HG02571 (cell line): ENCODE results near the gene GPHA2.
"Not testable (repeated sequence)": the region's sequence is repeated elsewhere in the genome, so short reads cannot be mapped to it uniquely, and the experiment has no call there.

Experiments used
- ATAC-seq: cut with Tn5 transposase; IDR thresholded peaks from one replicate; pipeline ENCODE4 v1.9.1; 2021; ENCODE audit warnings: mild to moderate bottlenecking, moderate library complexity; ENCODE audit not compliant: unreplicated experiment

The GPHA2 gene

DNA sequence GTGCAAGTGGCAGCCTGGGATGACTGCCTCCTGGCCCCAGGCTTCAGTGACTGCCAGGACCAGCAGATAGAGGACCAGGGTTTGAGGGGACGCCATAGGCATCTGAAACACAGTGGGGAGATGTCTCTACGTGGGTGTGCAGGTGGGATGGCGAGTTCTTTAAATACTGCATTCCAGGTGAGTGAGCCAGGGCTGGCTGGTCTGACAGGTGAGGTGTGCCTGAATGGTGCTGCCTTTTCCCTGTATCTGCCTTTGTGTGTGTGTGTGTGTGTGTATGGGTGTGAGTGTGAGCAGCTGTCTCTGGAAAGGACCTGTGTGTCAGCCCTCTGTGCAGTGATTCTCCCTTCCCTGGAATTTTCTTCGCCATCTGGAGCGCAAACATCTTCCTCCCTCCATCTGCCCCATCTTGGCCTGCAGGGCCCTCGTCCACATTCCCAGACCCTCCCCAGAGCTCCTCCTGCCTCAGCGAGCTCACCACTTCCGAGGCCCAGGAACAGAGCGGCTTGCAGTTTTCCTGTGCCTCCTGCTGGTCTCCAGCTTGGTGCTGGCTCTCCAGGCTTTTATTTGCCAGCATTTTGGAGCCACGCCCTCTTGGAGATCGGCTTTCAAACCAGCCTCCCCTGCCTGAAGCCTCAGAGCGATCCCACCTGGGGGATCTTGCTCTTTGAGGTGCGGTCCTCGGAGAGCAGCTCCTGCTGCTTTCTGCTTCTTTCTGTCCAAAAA lies at the start of gene GPHA2:
Gene GPHA2 (minus strand): TSS at position 535 of the 723 bp plus-strand sequence. CDS start 433 bp downstream, at position 102.
- ATAC-seq: no peak

- not testable (repeated sequence) for ATAC-seq
These were observed 47.6 kb upstream of the GPHA2 start for GRCh38 chr11:64983339-64983738.

GRCh38 chr11:64976651-64977050 lies 41.0 kb upstream of the GPHA2 start:
- no peak for ATAC-seq

DNA sequence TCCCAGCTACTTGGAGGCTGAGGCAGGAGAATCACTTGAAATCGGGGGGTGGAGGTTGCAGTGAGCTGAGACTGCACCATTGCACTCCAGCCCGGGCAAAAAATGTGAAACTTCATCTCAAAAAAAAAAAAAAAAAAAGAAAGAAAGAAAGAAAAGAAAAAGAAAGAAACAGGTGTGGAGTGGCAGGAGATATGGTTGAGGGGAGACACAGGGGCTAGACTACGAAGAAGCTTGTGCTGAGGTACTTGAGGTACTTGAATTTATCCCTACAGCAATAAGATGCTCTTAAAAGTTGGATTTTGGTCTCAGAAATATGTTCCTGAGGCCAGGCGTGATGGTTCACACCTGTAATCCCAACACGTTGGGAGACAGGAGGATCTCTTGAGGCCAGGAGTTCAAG lies 38.4 kb upstream of the GPHA2 start:
- ATAC-seq: no peak

GRCh38 chr11:64971421-64972233 lies 35.9 kb upstream of the GPHA2 start, which contains the start of gene MAJIN:
MAJIN (minus strand) TSS chr11:64972108; CDS start chr11:64959405, 12,703 bp downstream.
- ATAC-seq: no peak

GRCh38 chr11:64970731-64971151 lies 35.0 kb upstream of the GPHA2 start:
- no peak for ATAC-seq

- no peak for ATAC-seq
These were observed 33.5 kb upstream of the GPHA2 start for GRCh38 chr11:64969209-64969608.

GRCh38 chr11:64967375-64967774 lies 31.7 kb upstream of the GPHA2 start:
- no peak for ATAC-seq

GRCh38 chr11:64963072-64963631 lies 27.5 kb upstream of the GPHA2 start:
- ATAC-seq: no peak

- ATAC-seq: no peak
These were observed 25.0 kb upstream of the GPHA2 start for GRCh38 chr11:64960719-64961118.

DNA sequence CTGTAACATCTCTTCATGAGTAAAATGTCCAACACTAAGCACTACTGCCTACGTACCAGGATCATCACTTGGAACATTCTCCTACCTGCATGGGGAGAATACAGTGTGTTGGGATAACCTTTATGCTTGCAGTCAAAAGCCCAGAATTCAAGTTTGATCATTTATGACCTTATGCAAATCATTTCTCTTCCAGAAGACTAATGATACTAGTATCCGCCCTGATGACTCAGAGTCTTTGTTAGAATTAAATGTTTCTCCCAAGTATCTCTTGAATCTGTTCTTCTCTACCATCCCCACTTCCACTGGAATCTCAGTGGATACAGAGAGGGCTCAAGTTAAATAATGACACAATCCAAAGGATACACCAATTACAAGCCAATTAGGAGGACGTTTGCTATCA lies 23.8 kb upstream of the GPHA2 start:
- no peak for ATAC-seq

GRCh38 chr11:64954201-64954600 lies 18.5 kb upstream of the GPHA2 start:
- ATAC-seq: no peak

DNA sequence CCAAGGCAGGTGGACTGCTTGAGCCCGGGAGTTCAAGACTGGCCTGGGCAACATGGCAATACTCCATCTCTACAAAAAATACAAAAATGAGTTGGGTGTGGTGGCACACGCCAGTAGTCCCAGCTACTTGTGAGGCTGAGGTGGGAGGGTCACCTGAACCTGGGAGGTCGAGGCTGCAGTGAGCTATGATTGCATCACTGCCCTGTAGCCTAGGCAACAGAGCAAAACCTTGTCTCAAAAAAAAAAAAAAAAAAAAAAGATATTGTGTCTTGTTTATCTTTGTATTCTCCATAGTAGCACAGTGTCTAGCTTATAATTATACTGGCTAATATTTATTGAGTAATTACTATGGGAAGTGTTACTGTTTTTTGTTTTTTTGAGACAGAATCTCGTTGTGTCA lies 15.8 kb upstream of the GPHA2 start:
- no peak for ATAC-seq

DNA sequence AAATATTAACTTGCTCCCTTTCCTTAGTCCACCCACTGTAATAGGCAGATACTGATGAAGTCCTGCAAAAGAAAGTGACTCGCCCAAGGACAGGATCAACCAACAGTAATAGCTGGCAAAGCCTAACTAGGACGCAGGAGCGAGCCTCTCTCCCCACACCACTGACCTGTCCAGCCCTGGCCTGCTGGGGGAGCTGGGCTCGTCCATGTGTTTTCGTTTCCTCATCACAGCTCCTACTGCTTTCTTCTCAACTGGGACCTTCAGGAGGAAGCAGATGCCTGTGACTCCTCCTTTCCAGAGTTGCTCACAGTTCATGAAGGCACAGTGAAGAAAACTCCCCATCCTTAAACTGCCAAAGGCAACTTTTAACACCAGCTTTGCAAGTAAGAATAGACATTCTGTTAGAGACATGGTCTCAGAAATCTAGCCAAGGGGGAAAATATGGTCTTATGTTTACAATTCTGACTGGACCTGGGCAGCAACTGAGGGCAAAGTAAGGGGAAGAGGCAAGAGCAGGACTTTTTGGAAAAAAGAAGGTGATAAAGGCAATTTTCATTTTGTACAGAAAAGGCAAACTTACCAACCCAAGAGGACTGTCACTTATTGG lies 11.6 kb upstream of the GPHA2 start:
- ATAC-seq: no peak

GRCh38 chr11:64936539-64936938 lies 846 bp upstream of the GPHA2 start:
- ATAC-seq: no peak

GRCh38 chr11:64934682-64935358 lies 873 bp downstream of the GPHA2 start:
- ATAC-seq: no peak

GRCh38 chr11:64933935-64934681 lies 1.6 kb downstream of the GPHA2 start:
- ATAC-seq: no peak

DNA sequence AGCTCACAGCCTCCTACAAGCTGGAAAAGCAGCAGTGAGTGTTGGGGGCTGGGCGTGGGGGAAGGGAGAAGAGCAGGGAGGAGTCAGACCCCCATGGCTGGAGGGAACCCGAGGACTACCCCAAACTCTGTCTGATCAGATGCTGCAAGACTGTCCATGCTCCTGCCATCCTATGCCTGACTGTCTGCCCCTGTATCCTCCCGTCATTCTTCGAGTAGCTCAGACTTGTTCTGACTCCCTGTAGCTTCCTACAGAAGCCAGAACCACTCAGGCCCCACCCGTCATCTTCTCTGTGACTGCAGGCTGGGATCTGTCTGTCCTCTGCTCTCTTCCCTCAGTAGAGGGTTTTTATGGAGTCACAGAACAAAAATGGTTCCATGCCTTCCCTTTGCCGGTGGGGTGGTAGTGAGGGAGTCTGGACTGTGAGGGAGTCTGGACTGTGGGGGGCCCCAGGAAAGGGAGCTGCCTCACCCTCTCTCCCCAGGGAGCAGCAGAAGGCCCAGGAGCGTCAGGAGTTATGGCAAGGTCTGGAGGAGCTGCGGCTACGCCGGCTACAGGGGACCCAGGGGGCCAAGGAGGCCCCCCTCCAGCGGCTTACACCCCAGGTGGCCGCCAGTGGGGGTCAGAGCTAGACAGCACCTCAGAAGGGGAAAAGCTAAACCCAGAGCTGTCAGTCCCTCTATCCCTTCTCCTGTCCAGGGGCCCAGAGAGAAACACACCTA lies 2.3 kb downstream of the GPHA2 start:
- no peak for ATAC-seq

DNA sequence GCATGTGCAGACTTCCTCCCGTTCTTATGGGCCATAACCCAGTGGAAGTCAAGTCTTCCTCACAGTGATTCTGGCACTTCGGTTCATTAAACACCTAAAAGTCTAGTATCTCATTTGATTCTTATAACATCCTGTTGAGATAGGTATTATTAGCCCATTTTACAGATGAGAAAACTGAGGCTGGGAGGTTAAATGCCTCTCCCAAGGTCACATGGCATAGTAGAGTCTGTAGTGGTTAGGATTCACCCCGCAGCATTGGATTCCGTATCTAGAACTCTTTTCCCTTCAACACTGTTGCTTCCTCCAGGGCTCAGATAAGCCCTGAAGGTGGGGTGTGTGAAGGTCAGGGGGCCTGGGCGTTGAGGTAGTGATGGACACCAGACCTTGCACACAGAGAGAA lies 3.4 kb downstream of the GPHA2 start:
- ATAC-seq: no peak
